Ishikawa (cell line): ENCODE measurements around the gene GRIK4.

Experiments
- CEBPB ChIP-seq: IDR thresholded peaks from 2 replicates; pipeline ENCODE4 v1.6.1; 2012
- CREB1 ChIP-seq: IDR thresholded peaks from 2 replicates; pipeline ENCODE4 v1.6.1; 2012; ENCODE audit warnings: low read depth
- EGR1 ChIP-seq: IDR thresholded peaks from 2 replicates; pipeline ENCODE4 v1.6.1; 2012
- EP300 ChIP-seq: IDR thresholded peaks from 2 replicates; pipeline ENCODE4 v1.6.1; 2012; ENCODE audit warnings: borderline replicate concordance
- FOXM1 ChIP-seq: IDR thresholded peaks from 2 replicates; pipeline ENCODE4 v1.6.1; 2012; ENCODE audit warnings: low read depth, borderline replicate concordance
- NFIC ChIP-seq: IDR thresholded peaks from 2 replicates; pipeline ENCODE4 v1.6.1; 2012
- RAD21 ChIP-seq: IDR thresholded peaks from 2 replicates; pipeline ENCODE4 v1.6.1; 2012; ENCODE audit warnings: low read depth
- TAF1 ChIP-seq: IDR thresholded peaks from 2 replicates; pipeline ENCODE4 v1.6.1; 2012; ENCODE audit warnings: low read depth, mild to moderate bottlenecking
- TCF12 ChIP-seq: IDR thresholded peaks from 2 replicates; pipeline ENCODE4 v1.6.1; 2012; ENCODE audit warnings: low read depth
- TEAD4 ChIP-seq: IDR thresholded peaks from 2 replicates; pipeline ENCODE4 v1.6.1; 2012
- YY1 ChIP-seq: IDR thresholded peaks from 2 replicates; pipeline ENCODE4 v1.6.1; 2012; ENCODE audit warnings: low read depth
- ZBTB7A ChIP-seq: IDR thresholded peaks from 2 replicates; pipeline ENCODE4 v1.6.1; 2012; ENCODE audit warnings: low read depth
- TF ChIP-seq, protein P1 (sequence below): IDR thresholded peaks from 2 replicates; pipeline ENCODE4 v1.6.1; 2012
- TF ChIP-seq, protein P2 (sequence below): IDR thresholded peaks from 2 replicates; pipeline ENCODE4 v1.6.1; 2012; ENCODE audit warnings: low read depth, mild to moderate bottlenecking
- TF ChIP-seq, protein P3 (sequence below): IDR thresholded peaks from 2 replicates; pipeline ENCODE4 v1.6.1; 2012

The GRIK4 gene

DNA sequence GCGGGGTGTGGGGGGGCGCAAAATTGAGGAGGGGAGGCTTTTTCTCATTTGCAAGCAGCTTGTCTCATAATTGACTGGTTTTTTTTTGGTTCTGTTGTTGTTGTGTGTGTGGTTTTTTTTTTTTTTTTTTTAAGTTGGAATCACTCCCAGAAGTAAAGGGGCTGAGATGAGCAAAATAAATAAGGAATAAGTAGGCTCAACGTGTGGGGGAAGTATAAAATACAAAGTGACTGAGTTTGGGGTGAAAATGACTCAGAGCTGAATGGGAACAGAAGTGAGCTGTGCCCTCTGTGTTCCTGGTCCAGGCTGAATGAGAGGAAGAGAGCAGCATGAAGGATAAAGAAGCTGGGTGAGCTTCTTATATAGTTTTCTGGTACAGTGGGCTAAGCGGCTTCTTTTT lies 90.0 kb downstream of the GRIK4 start:
- no peak for TF ChIP-seq TEAD4
- TF ChIP-seq EGR1: no peak
- TF ChIP-seq NFIC: no peak
- TF ChIP-seq ZBTB7A: no peak
- TF ChIP-seq TCF12: no peak
- TF ChIP-seq, protein P1, sequence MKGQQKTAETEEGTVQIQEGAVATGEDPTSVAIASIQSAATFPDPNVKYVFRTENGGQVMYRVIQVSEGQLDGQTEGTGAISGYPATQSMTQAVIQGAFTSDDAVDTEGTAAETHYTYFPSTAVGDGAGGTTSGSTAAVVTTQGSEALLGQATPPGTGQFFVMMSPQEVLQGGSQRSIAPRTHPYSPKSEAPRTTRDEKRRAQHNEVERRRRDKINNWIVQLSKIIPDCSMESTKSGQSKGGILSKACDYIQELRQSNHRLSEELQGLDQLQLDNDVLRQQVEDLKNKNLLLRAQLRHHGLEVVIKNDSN: no peak
- no peak for TF ChIP-seq CREB1
- no peak for TF ChIP-seq TAF1
- TF ChIP-seq, protein P2, sequence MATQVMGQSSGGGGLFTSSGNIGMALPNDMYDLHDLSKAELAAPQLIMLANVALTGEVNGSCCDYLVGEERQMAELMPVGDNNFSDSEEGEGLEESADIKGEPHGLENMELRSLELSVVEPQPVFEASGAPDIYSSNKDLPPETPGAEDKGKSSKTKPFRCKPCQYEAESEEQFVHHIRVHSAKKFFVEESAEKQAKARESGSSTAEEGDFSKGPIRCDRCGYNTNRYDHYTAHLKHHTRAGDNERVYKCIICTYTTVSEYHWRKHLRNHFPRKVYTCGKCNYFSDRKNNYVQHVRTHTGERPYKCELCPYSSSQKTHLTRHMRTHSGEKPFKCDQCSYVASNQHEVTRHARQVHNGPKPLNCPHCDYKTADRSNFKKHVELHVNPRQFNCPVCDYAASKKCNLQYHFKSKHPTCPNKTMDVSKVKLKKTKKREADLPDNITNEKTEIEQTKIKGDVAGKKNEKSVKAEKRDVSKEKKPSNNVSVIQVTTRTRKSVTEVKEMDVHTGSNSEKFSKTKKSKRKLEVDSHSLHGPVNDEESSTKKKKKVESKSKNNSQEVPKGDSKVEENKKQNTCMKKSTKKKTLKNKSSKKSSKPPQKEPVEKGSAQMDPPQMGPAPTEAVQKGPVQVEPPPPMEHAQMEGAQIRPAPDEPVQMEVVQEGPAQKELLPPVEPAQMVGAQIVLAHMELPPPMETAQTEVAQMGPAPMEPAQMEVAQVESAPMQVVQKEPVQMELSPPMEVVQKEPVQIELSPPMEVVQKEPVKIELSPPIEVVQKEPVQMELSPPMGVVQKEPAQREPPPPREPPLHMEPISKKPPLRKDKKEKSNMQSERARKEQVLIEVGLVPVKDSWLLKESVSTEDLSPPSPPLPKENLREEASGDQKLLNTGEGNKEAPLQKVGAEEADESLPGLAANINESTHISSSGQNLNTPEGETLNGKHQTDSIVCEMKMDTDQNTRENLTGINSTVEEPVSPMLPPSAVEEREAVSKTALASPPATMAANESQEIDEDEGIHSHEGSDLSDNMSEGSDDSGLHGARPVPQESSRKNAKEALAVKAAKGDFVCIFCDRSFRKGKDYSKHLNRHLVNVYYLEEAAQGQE: no peak
- TF ChIP-seq EP300: no peak
- TF ChIP-seq, protein P3, sequence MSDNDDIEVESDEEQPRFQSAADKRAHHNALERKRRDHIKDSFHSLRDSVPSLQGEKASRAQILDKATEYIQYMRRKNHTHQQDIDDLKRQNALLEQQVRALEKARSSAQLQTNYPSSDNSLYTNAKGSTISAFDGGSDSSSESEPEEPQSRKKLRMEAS: no peak
- no peak for TF ChIP-seq RAD21
- TF ChIP-seq FOXM1: no peak
- TF ChIP-seq YY1: no peak
- TF ChIP-seq CEBPB: no peak

DNA sequence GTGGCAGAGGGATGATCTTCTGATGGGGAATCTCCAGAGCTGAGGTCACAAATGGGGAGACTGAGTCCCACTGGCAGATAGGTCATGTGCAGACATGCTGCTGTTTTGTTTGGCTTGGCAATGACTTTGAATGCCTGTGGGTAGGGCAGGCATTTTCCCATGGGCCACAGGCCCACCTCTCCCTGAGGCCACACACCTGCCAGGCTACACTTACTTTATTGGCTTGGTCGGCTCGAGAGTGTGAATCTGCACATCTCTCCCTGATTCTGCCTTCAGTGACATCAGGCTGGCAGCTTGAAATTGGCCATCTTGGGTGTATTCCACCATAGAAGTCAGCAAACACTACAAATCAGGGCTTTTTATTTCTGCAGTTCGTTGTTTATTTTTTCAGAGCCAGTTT lies 91.5 kb downstream of the GRIK4 start:
- TF ChIP-seq ZBTB7A (no peak), NFIC (no peak), TEAD4 (no peak), CEBPB (no peak), FOXM1 (no peak), CREB1 (no peak), EP300 (no peak), TCF12 (no peak)
- TF ChIP-seq, protein P2: no peak

DNA sequence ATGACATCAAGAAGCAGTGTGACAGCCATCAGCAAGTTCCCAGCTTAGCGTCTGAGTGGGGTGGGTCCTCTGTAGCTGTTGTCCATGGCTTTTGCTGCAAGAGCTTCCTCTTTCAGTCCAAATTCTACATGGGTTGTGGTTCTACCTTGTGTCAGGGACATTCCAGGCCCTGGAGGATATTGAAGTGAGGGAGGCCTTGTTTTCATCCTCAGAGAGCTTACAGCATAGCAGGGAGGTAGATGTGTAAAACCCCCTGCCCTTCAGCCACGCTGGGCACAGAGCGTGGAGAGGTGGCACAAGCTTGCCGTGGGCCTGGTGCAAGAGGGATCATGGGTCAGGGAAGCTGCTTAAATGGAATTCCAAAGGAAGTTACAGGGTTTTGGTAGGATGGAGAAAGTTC lies 93.9 kb downstream of the GRIK4 start:
- TF ChIP-seq, protein P3: no peak
- TF ChIP-seq EP300: no peak
- TF ChIP-seq TAF1: no peak

DNA sequence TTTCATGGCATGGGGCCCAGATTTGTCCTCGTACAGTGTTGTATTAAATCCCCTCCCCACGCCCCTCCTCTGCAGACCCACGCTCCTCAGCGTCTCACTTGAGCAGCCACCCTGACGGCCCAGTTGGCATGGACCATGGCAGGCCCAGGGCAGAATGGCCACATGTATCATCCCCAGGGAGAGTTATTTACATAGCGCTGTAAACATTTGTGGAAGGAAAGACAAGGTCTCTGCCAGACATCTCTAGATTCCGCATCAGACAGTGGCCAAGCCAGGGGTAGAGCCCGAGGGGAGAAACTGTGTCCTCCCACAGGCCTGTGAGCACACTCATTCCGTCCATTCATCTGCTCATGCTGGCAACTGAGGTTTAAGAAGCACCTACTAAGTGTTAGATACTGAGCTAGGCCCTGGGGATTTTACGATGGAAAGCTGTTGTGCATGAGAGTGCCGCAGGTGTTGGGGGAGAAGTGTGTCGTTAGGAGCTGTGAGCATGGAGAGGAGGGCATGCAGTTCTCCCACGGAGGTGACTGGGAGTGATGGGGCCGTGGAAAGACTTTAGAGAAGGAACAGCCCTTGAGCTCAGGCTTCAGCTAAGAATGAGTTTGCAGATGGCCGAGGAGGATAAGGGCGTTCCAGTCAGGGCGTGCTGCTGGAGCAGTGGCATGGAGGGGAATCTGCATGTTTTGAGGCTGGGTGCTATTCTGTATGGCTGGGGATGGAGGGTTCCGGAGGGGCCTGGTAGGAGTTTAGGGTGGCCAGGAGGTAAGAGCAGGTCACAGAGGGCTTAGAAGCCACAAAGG lies 94.9 kb downstream of the GRIK4 start:
- TF ChIP-seq EP300 (no peak), EGR1 (no peak), TEAD4 (no peak), TAF1 (no peak), CREB1 (no peak), ZBTB7A (no peak), FOXM1 (no peak), CEBPB (no peak), TCF12 (no peak), YY1 (no peak), NFIC (no peak), RAD21 (no peak)
- TF ChIP-seq, protein P1: no peak
- TF ChIP-seq, protein P2: no peak
- TF ChIP-seq, protein P3: no peak

DNA sequence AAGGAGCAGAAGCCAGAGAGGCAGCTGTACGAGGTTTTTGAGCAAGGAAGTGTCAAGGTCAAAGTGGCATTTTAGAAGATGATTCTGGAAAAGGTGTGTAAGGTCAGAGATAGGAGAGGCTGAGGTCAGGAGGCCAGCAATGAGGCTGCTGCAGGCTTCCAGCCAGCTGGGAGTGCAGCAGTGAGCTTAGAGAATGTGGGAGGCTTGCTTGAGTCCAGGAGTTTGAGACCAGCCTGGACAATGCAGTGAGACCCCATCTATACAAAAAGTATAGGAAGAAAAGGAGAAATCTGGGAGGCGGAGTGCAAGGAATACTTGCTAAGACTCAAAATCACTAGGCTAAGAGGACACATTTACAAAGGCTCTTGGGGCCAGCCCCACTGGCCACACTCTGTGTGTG lies 96.5 kb downstream of the GRIK4 start:
- no peak for TF ChIP-seq EGR1
- TF ChIP-seq, protein P2: no peak
- no peak for TF ChIP-seq FOXM1
- TF ChIP-seq TAF1: no peak
- TF ChIP-seq TCF12: no peak
- TF ChIP-seq, protein P3: no peak
- TF ChIP-seq CREB1: no peak
- TF ChIP-seq, protein P1: no peak
- TF ChIP-seq CEBPB: no peak
- TF ChIP-seq YY1: no peak
- TF ChIP-seq RAD21: no peak
- no peak for TF ChIP-seq ZBTB7A
- TF ChIP-seq EP300: no peak
- no peak for TF ChIP-seq NFIC
- no peak for TF ChIP-seq TEAD4
